Inflammatory macrophage treated with lipopolysaccharide for 4 hours (primary cell): Measurements from ENCODE around the gene ZCCHC13.
A peak's percentile ranks its signal among the peaks of the same experiment; 100 is the strongest.
"Not testable (repeated sequence)": the region's sequence is repeated elsewhere in the genome, so short reads cannot be mapped to it uniquely, and the experiment has no call there.

Experiments used
- DNase-seq: peaks from one replicate; pipeline ENCODE4 v3.0.0-alpha.2; 2020

The ZCCHC13 gene

DNA sequence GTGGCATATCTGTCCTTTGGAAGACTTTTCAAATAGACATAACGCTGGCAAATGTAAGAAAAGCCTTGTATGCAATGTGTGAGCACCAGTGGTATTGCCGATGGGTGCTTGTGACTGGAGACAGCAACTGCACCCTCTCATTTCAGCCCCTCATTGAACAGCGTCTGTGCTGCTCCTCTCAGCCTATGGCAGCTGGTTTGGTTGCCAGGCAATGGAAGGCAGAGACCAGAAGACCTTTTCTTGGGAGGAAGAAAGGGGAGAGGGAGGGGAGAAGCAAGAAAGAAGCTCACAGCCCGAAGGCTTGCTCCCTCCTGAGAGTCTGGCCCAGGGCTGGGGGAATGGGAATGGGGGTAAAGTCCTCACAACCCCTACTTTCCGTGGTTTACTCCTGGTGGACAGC lies 20.2 kb downstream of the ZCCHC13 start:
- no peak for DNase-seq

DNA sequence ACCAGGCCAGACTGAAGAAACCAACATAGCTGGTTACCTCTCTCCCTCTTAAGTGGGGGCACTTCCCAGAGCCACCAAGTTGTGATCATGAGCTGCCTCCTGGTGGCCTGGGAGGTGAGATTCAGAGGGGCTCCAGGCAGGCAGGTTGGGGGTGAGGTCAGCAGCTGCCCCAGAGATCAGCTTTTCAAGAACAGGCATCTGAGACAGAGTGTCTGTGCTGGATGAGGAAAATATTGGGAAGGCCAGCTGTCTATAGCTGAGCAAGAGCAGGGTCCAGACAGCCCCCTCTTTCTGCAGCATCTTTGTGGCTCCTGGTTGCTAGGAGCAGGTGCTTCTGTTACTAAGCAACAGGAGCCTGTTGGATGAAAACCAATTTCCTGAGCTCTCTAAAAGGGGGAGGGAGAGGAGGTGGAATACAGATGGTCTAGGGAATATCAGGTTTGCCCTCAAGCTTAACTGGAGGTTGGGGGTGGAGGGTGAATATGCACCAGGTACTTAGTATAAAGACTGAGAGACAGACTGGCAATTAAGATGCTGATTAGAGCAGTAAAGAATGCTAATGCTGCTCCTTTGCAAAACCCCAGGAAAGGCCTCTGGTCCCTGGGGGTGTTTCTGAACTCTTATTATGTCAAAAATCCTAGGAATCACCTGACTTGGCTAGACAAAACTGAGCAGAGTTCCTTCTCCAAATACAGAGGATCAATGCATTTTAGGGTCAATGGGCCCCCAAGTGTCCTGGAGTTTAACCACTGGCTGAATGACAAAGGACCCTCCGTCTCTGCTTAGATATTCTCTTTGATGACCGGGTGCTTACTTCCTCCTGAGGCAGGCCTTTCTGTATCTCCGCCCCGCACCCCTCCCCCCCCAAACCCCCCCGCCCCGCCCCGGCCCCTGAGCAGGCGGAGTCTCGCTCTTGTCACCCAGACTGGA lies 21.4 kb downstream of the ZCCHC13 start:
- DNase-seq: no peak

DNA sequence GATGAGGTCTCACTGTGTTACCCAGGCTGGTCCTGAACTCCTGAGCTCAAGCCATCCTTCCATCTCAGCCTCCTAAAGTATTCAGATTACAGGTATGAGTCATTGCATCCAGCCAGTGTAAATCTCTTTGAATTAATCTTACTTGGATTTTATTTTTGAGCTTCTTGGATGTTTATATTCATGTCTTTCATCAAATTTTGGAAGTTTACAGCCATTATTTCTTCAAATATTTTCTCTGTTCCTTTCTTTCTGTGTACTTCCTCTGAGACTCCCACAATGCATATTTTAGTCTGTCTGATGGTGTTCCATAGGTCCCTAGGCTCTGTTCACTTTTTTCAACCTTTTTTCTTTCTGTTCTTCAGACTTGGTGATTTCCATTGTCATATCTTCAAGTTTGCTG lies 34.9 kb downstream of the ZCCHC13 start:
- DNase-seq: no peak

DNA sequence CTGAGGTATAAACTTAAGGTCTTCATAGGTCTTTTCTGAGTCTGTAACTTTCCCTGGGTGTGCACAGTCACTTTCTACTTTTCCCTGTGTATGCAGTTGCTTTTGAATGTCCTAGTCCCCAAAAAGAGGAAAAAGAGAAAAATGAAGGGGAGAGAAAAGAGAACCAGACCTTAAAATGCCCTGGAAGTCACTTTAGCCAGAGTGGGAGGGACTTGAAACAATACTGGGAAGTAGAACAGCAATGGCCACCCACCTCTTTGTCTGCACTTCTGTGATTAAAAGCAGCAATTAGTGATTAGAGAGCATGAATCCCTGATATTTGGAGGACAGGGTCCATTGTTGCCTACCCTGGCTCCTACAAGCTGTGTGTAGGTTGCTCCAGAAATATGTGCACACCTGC lies 36.1 kb downstream of the ZCCHC13 start:
- peak; percentile 39 for DNase-seq

DNA sequence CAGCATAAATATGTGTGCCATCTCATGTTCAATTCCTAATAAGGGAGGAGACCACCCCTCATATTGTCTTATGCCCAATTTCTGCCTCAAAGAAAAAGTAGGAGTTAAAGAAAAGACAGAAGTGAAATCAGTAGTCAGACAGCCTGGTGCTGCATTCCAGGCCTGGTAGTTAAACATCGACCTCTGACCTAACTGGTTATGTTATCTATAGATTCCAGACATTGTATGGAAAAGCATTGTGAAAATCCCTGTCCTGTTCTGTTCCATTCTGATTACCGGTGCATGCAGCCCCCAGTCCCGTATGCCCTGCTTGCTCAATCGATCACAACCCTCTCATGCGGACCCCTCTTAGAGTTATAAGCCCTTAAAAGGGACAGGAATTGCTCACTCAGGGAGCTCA lies 38.2 kb downstream of the ZCCHC13 start:
- DNase-seq: not testable (repeated sequence)

DNA sequence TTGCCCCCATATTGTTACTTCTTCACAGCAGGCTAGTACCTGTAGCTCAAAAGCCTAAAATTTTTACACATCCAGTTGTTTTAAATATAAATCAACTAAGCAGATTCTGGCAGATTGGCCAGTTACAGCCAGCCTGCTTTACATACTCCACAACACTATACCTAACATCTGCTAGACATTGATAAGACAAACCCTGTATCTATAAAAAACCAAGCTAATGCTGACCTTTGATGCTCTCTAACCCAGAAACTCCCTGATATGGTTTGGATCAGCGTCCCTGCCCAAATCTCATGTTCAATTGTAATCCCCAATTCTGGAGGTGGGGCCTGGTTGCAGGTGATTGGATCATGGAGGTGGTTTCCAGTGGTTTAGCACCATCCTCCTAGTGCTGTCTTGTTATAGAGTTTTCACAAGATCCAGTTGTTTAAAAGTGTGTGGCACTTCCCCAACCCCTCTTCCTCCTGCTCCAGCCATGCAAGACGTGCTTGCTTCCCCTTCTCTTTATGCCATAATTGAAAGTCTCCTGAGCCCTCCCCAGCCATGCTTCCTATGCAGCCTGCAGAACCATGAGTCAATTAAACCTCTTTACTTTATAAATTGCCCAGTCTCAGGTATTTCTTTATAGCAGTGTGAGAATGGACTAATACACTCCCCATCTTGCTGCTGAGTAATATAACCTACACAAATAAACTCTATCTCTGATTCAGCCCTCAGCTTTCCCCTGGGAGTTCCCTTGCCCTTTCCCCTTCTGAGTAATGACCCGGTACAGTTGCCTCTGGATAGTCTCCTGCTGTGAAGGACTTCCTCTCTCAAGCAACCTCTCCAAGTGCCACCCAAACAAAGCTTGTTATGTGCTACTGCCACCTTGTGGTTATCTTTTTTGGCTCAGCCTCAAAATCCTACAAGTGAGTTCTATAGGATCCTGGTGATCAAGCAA lies 39.6 kb downstream of the ZCCHC13 start:
- DNase-seq: peak; percentile 87

DNA sequence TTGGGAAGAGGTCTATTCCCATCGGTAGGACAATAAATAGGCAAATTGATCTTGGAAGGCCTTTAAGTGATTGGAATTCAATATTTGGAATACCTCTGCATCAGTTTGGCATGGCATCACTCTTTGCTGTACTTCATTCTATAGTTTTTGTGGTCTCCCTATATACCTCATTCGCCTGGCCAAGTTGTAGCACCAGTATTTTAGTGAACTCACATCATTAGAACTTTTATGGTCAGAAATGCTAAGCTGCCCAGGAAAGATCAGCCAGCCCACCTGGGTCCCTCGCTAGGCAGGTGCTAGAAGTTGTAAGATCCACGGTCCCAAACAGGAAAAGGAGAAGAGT lies 40.3 kb downstream of the ZCCHC13 start:
- DNase-seq: no peak

DNA sequence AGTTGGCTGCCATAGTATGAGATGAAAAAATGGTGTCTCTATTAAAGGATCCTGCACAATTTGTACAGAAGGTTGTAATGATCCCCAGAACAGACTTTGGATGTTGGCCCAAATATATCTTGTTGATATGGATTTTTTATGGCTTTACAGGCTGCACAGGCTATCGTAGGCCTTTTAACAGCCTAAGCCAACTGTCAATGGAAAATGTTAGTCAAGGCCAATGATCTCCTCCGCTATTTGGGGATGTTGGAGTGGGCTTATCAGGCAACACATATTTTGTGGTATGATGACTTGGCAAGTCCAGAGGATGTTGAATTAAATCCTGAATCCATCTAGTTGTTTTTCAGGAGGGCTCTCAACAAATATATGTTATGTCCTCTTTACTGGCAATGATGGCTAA lies 42.1 kb downstream of the ZCCHC13 start:
- no peak for DNase-seq

DNA sequence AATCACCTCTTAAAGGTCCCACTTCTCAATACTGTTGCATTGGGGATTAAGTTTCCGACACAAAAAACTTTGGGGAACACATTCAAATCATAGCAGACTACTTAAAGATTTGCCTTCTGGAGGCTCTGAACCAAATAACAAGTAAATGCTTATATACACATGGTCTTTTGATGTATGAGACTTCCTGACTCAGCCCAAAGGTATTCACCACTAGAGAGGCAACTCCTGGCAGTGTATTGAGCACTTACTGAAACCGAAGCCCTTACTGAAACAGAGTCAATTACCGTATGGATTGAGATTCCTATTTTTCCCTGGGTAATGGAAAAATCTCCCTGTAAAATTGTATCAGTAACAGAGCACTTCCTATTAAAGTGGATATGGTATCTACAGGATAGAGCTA lies 45.4 kb downstream of the ZCCHC13 start:
- no peak for DNase-seq

DNA sequence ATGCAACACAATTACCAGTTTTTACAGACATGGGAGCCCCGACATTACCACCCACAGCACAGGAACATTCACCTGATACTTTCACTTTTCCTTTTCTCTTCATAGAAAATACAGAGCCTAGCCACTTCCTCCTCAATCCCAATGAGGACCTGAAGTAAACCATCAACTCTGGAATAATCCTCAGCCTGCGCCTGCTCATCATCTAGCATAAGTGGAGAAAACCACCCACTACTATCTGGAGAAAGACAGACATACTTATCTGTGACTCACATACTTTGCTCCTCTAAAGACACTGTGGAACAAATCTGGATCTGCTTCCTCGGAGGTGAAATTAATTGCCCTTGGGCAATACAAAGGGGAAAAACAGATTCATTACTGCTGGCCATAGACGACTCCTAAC lies 47.8 kb downstream of the ZCCHC13 start:
- DNase-seq: no peak

DNA sequence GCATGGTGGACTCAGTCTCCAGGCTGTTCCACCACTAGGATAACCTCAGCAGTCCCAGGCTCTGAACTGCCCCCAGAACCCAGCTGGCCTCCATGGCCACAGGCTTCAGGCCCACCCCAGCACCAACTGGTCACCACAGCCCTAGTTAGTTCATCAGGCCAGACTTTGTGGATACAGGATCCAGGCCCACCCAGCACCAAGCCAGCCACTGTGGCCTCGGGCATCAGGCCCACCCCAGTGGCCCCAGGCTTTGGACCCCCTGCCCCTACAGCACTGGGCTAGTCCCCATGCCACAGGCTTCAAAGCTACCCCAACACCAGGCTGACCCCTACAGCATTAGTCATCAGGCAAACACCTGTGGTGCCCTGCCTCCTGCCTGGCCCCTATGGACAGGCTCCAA lies 50.0 kb downstream of the ZCCHC13 start:
- DNase-seq: no peak
